ENCODE data around the gene TPR.
A peak's percentile ranks its signal among the peaks of the same experiment; 100 is the strongest.
"Not testable (repeated sequence)": the region's sequence is repeated elsewhere in the genome, so short reads cannot be mapped to it uniquely, and the experiment has no call there.

Gene TPR

GRCh38 chr1:186375152-186375928, at the start of gene TPR, which contains the start of gene ODR4:
Gene TPR, minus strand, starts transcription at chr1:186375253. Its CDS starts 225 bp downstream, at chr1:186375028.
Gene ODR4, plus strand, starts transcription at chr1:186375838. Its CDS starts 3,948 bp downstream, at chr1:186379786.
- peaks cover 9% of the 10 kb centered on the region; the same call in 1 of the 2 replicates for H3K4me1 ChIP-seq (ENCODE audit: insufficient read depth, low read length)
- H3K36me3 ChIP-seq (ENCODE audit: insufficient read depth, low read depth, low read length): peaks cover 50% of the 10 kb centered on the region
- H3K27me3 ChIP-seq (ENCODE audit: insufficient read depth, low read length): no peaks in the 10 kb centered on the region
- peak within 1 kb of the TSS; percentile 93 for H3K9ac ChIP-seq (ENCODE audit: low read depth, low read length)
- H3K27ac ChIP-seq (ENCODE audit: low read length): peak within 1 kb of the TSS; percentile 15
- no peaks in the 10 kb centered on the region for H3K9me3 ChIP-seq (ENCODE audit: insufficient read depth, low read depth, low read length)
- H3K4me3 ChIP-seq (ENCODE audit: low read length): peak within 1 kb of the TSS; percentile 92

GRCh38 chr1:186424539-186424938, 49.5 kb upstream of the TPR start:
- Histone ChIP-seq H3K27ac (ENCODE audit: low read length) (no peak overlapping the region), H3K36me3 (ENCODE audit: insufficient read depth, low read depth, low read length) (peaks cover 9% of the 10 kb centered on the region), H3K27me3 (ENCODE audit: insufficient read depth, low read length) (no peaks in the 10 kb centered on the region), H3K4me3 (ENCODE audit: low read length) (no peak overlapping the region), H3K9ac (ENCODE audit: low read depth, low read length) (no peak overlapping the region), H3K4me1 (ENCODE audit: insufficient read depth, low read length) (no peaks in the 10 kb centered on the region), H3K9me3 (ENCODE audit: insufficient read depth, low read depth, low read length) (no peaks in the 10 kb centered on the region)

GRCh38 chr1:186421446-186421845, 46.4 kb upstream of the TPR start:
- Histone ChIP-seq H3K9ac (ENCODE audit: low read depth, low read length) (no peak overlapping the region), H3K27me3 (ENCODE audit: insufficient read depth, low read length) (no peaks in the 10 kb centered on the region), H3K4me3 (ENCODE audit: low read length) (no peak overlapping the region), H3K9me3 (ENCODE audit: insufficient read depth, low read depth, low read length) (no peaks in the 10 kb centered on the region), H3K36me3 (ENCODE audit: insufficient read depth, low read depth, low read length) (peaks cover 30% of the 10 kb centered on the region), H3K27ac (ENCODE audit: low read length) (no peak overlapping the region), H3K4me1 (ENCODE audit: insufficient read depth, low read length) (no peaks in the 10 kb centered on the region)

- H3K27me3 ChIP-seq (ENCODE audit: insufficient read depth, low read length): no peaks in the 10 kb centered on the region
- H3K9me3 ChIP-seq (ENCODE audit: insufficient read depth, low read depth, low read length): no peaks in the 10 kb centered on the region
- peaks cover 30% of the 10 kb centered on the region for H3K36me3 ChIP-seq (ENCODE audit: insufficient read depth, low read depth, low read length)
- no peak overlapping the region for H3K27ac ChIP-seq (ENCODE audit: low read length)
- no peak overlapping the region for H3K9ac ChIP-seq (ENCODE audit: low read depth, low read length)
- H3K4me1 ChIP-seq (ENCODE audit: insufficient read depth, low read length): no peaks in the 10 kb centered on the region
- no peak overlapping the region for H3K4me3 ChIP-seq (ENCODE audit: low read length)
Observed at GRCh38 chr1:186420923-186421322, 45.9 kb upstream of the TPR start.

- Histone ChIP-seq H3K4me3 (ENCODE audit: low read length) (no peak overlapping the region), H3K9ac (ENCODE audit: low read depth, low read length) (no peak overlapping the region), H3K36me3 (ENCODE audit: insufficient read depth, low read depth, low read length) (peaks cover 36% of the 10 kb centered on the region), H3K9me3 (ENCODE audit: insufficient read depth, low read depth, low read length) (no peaks in the 10 kb centered on the region), H3K4me1 (ENCODE audit: insufficient read depth, low read length) (no peaks in the 10 kb centered on the region), H3K27me3 (ENCODE audit: insufficient read depth, low read length) (no peaks in the 10 kb centered on the region), H3K27ac (ENCODE audit: low read length) (no peak overlapping the region)
Observed at GRCh38 chr1:186420311-186420710, 45.3 kb upstream of the TPR start.

GRCh38 chr1:186418503-186418902, 43.5 kb upstream of the TPR start:
- H3K27ac ChIP-seq (ENCODE audit: low read length): no peak overlapping the region
- no peaks in the 10 kb centered on the region for H3K9me3 ChIP-seq (ENCODE audit: insufficient read depth, low read depth, low read length)
- H3K4me1 ChIP-seq (ENCODE audit: insufficient read depth, low read length): no peaks in the 10 kb centered on the region
- no peak overlapping the region for H3K4me3 ChIP-seq (ENCODE audit: low read length)
- no peaks in the 10 kb centered on the region for H3K27me3 ChIP-seq (ENCODE audit: insufficient read depth, low read length)
- H3K9ac ChIP-seq (ENCODE audit: low read depth, low read length): no peak overlapping the region
- peaks cover 38% of the 10 kb centered on the region for H3K36me3 ChIP-seq (ENCODE audit: insufficient read depth, low read depth, low read length)

- Histone ChIP-seq H3K4me3 (ENCODE audit: low read length) (no peak overlapping the region), H3K4me1 (ENCODE audit: insufficient read depth, low read length) (no peaks in the 10 kb centered on the region), H3K27me3 (ENCODE audit: insufficient read depth, low read length) (no peaks in the 10 kb centered on the region), H3K27ac (ENCODE audit: low read length) (no peak overlapping the region), H3K9ac (ENCODE audit: low read depth, low read length) (no peak overlapping the region), H3K36me3 (ENCODE audit: insufficient read depth, low read depth, low read length) (peaks cover 53% of the 10 kb centered on the region), H3K9me3 (ENCODE audit: insufficient read depth, low read depth, low read length) (no peaks in the 10 kb centered on the region)
Observed at GRCh38 chr1:186413319-186413718, 38.3 kb upstream of the TPR start.

- H3K36me3 ChIP-seq (ENCODE audit: insufficient read depth, low read depth, low read length): peaks cover 71% of the 10 kb centered on the region
- no peak overlapping the region for H3K27ac ChIP-seq (ENCODE audit: low read length)
- no peak overlapping the region for H3K9ac ChIP-seq (ENCODE audit: low read depth, low read length)
Observed at GRCh38 chr1:186409091-186409490, 34.0 kb upstream of the TPR start.

GRCh38 chr1:186404454-186405051, 29.5 kb upstream of the TPR start:
- no peak overlapping the region for H3K9ac ChIP-seq (ENCODE audit: low read depth, low read length)
- no peaks in the 10 kb centered on the region for H3K27me3 ChIP-seq (ENCODE audit: insufficient read depth, low read length)
- H3K4me3 ChIP-seq (ENCODE audit: low read length): no peak overlapping the region
- no peaks in the 10 kb centered on the region for H3K9me3 ChIP-seq (ENCODE audit: insufficient read depth, low read depth, low read length)
- no peaks in the 10 kb centered on the region for H3K4me1 ChIP-seq (ENCODE audit: insufficient read depth, low read length)
- H3K27ac ChIP-seq (ENCODE audit: low read length): no peak overlapping the region
- peaks cover 51% of the 10 kb centered on the region for H3K36me3 ChIP-seq (ENCODE audit: insufficient read depth, low read depth, low read length)

More at GRCh38 chr1:186409091-186409490, 34.0 kb upstream of the TPR start:
- H3K4me3 ChIP-seq (ENCODE audit: low read length): no peak overlapping the region
- no peaks in the 10 kb centered on the region for H3K4me1 ChIP-seq (ENCODE audit: insufficient read depth, low read length)
- no peaks in the 10 kb centered on the region for H3K9me3 ChIP-seq (ENCODE audit: insufficient read depth, low read depth, low read length)
- H3K27me3 ChIP-seq (ENCODE audit: insufficient read depth, low read length): no peaks in the 10 kb centered on the region

- Histone ChIP-seq H3K4me3 (ENCODE audit: low read length) (no peak overlapping the region), H3K9ac (ENCODE audit: low read depth, low read length) (no peak overlapping the region), H3K27ac (ENCODE audit: low read length) (no peak overlapping the region), H3K9me3 (ENCODE audit: insufficient read depth, low read depth, low read length) (no peaks in the 10 kb centered on the region), H3K36me3 (ENCODE audit: insufficient read depth, low read depth, low read length) (peaks cover 54% of the 10 kb centered on the region), H3K27me3 (ENCODE audit: insufficient read depth, low read length) (no peaks in the 10 kb centered on the region), H3K4me1 (ENCODE audit: insufficient read depth, low read length) (no peaks in the 10 kb centered on the region)
Observed at GRCh38 chr1:186403632-186404031, 28.6 kb upstream of the TPR start.

- H3K9ac ChIP-seq (ENCODE audit: low read depth, low read length); H3K9me3 ChIP-seq (ENCODE audit: insufficient read depth, low read depth, low read length); H3K4me3 ChIP-seq (ENCODE audit: low read length); H3K27me3 ChIP-seq (ENCODE audit: insufficient read depth, low read length); H3K27ac ChIP-seq (ENCODE audit: low read length); H3K4me1 ChIP-seq (ENCODE audit: insufficient read depth, low read length): not testable (repeated sequence)
- H3K36me3 ChIP-seq (ENCODE audit: insufficient read depth, low read depth, low read length): peaks cover 54% of the 10 kb centered on the region
Observed at GRCh38 chr1:186401446-186401845, 26.4 kb upstream of the TPR start.

GRCh38 chr1:186392711-186393110, 17.7 kb upstream of the TPR start:
- H3K9ac ChIP-seq (ENCODE audit: low read depth, low read length); H3K27me3 ChIP-seq (ENCODE audit: insufficient read depth, low read length); H3K4me1 ChIP-seq (ENCODE audit: insufficient read depth, low read length); H3K27ac ChIP-seq (ENCODE audit: low read length); H3K4me3 ChIP-seq (ENCODE audit: low read length); H3K9me3 ChIP-seq (ENCODE audit: insufficient read depth, low read depth, low read length): not testable (repeated sequence)
- peaks cover 91% of the 10 kb centered on the region for H3K36me3 ChIP-seq (ENCODE audit: insufficient read depth, low read depth, low read length)

Measured in iPS-20b (cell line).